Kidney capillary endothelial cell (primary cell): ENCODE results near the gene AQP12A.

Source experiments
- DNase-seq: peaks from one replicate; pipeline ENCODE4 v3.0.0-alpha.2; 2018; ENCODE audit warnings: low spot score

The AQP12A gene

GRCh38 chr2:240708457-240708856 is 16.8 kb downstream of the AQP12A start:
- DNase-seq, result no peak

GRCh38 chr2:240711296-240711695 is 19.6 kb downstream of the AQP12A start:
- DNase-seq, result no peak

GRCh38 chr2:240711701-240712100 is 20.0 kb downstream of the AQP12A start:
- no peak for DNase-seq

GRCh38 chr2:240712121-240712520 is 20.5 kb downstream of the AQP12A start:
- DNase-seq, result no peak

GRCh38 chr2:240713071-240713927 is 21.6 kb downstream of the AQP12A start:
- no peak for DNase-seq

GRCh38 chr2:240713928-240714746 is 22.5 kb downstream of the AQP12A start:
- DNase-seq, result no peak

GRCh38 chr2:240714747-240715725 is 23.4 kb downstream of the AQP12A start:
- no peak for DNase-seq

GRCh38 chr2:240716130-240716798 is 24.6 kb downstream of the AQP12A start:
- no peak for DNase-seq

- DNase-seq, result no peak
These were observed 25.5 kb downstream of the AQP12A start for GRCh38 chr2:240717181-240717641.

GRCh38 chr2:240717681-240718581 is 26.3 kb downstream of the AQP12A start:
- DNase-seq, result no peak

GRCh38 chr2:240718896-240719490 is 27.3 kb downstream of the AQP12A start:
- DNase-seq, result no peak

- DNase-seq, result no peak
These were observed 28.2 kb downstream of the AQP12A start for GRCh38 chr2:240719676-240720545.

GRCh38 chr2:240720686-240721595 is 29.3 kb downstream of the AQP12A start:
- DNase-seq, result no peak

- no peak for DNase-seq
These were observed 30.0 kb downstream of the AQP12A start for GRCh38 chr2:240721596-240722180.

- no peak for DNase-seq
These were observed 30.7 kb downstream of the AQP12A start for GRCh38 chr2:240722376-240722775.

- no peak for DNase-seq
These were observed 31.4 kb downstream of the AQP12A start for GRCh38 chr2:240722796-240723735.
